ENCODE measurements around the gene KCNN2.

DNA sequence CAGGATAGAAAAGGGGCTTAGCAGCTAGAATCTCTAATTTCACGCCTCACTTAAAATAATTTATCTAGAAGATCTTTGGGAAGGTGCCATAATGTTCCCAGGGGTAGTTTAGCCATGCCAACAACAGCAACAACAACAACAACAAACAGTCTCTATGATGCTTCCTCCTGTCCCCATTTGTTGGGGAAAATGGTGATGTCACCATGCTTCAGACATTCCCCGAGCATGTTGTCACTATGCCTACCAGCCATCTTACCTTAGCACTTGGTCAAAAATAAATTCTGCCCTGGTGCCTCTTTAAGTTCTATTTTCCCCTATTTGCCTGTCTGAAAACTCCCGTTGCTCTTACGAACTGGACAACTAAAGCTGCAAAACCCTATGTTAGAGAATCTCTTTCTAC lies 76.6 kb downstream of the KCNN2 start:
- TF ChIP-seq, protein P1, sequence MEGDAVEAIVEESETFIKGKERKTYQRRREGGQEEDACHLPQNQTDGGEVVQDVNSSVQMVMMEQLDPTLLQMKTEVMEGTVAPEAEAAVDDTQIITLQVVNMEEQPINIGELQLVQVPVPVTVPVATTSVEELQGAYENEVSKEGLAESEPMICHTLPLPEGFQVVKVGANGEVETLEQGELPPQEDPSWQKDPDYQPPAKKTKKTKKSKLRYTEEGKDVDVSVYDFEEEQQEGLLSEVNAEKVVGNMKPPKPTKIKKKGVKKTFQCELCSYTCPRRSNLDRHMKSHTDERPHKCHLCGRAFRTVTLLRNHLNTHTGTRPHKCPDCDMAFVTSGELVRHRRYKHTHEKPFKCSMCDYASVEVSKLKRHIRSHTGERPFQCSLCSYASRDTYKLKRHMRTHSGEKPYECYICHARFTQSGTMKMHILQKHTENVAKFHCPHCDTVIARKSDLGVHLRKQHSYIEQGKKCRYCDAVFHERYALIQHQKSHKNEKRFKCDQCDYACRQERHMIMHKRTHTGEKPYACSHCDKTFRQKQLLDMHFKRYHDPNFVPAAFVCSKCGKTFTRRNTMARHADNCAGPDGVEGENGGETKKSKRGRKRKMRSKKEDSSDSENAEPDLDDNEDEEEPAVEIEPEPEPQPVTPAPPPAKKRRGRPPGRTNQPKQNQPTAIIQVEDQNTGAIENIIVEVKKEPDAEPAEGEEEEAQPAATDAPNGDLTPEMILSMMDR (IDR thresholded peaks at IDR 0.05 in 2 of 3, conservative IDR thresholded peaks at IDR 0.05 in 1 of 3; ENCODE audit: borderline replicate concordance in 1 of 3, insufficient read depth in 1 of 3, low read depth in 2 of 3, low read length in 2 of 3), result no peak
- TF ChIP-seq POLR2A (IDR thresholded peaks at IDR 0.05; ENCODE audit: borderline replicate concordance, extremely low read depth, insufficient read depth, insufficient read length), result no peak
